Adipocyte (in vitro differentiated cells): ENCODE data around the gene RIGI.
"Not testable (repeated sequence)": the region's sequence is repeated elsewhere in the genome, so short reads cannot be mapped to it uniquely, and the experiment has no call there.

Source experiments
- DNase-seq: peaks from one replicate; pipeline ENCODE4 v3.0.0-alpha.2; 2015; ENCODE audit warnings: low read depth
- H3K27me3 ChIP-seq: replicated peaks from 2 replicates; pipeline ENCODE4 v1.7.0; 2013; ENCODE audit warnings: mild to moderate bottlenecking, low read length, moderate library complexity; ENCODE audit not compliant: control insufficient read depth, insufficient read depth
- H3K36me3 ChIP-seq: 2 replicates; pipeline ENCODE4 v1.7.0; 2013; ENCODE audit warnings: low read length, mild to moderate bottlenecking, moderate library complexity; ENCODE audit not compliant: control insufficient read depth, insufficient read depth, severe bottlenecking
- H3K4me1 ChIP-seq: 2 replicates; pipeline ENCODE4 v1.7.0; 2013; ENCODE audit warnings: mild to moderate bottlenecking, low read length, moderate library complexity; ENCODE audit not compliant: control insufficient read depth, insufficient read depth
- H3K4me3 ChIP-seq: 2 replicates; pipeline ENCODE4 v1.7.0; 2013; ENCODE audit warnings: mild to moderate bottlenecking, low read length, moderate library complexity
- H3K9ac ChIP-seq: 2 replicates; pipeline ENCODE4 v1.7.0; 2013; ENCODE audit warnings: mild to moderate bottlenecking, low read length, moderate library complexity
- H3K9me3 ChIP-seq: 2 replicates; pipeline ENCODE4 v1.7.0; 2013; ENCODE audit warnings: mild to moderate bottlenecking, low read length, moderate library complexity; ENCODE audit not compliant: control insufficient read depth

RIGI gene

DNA sequence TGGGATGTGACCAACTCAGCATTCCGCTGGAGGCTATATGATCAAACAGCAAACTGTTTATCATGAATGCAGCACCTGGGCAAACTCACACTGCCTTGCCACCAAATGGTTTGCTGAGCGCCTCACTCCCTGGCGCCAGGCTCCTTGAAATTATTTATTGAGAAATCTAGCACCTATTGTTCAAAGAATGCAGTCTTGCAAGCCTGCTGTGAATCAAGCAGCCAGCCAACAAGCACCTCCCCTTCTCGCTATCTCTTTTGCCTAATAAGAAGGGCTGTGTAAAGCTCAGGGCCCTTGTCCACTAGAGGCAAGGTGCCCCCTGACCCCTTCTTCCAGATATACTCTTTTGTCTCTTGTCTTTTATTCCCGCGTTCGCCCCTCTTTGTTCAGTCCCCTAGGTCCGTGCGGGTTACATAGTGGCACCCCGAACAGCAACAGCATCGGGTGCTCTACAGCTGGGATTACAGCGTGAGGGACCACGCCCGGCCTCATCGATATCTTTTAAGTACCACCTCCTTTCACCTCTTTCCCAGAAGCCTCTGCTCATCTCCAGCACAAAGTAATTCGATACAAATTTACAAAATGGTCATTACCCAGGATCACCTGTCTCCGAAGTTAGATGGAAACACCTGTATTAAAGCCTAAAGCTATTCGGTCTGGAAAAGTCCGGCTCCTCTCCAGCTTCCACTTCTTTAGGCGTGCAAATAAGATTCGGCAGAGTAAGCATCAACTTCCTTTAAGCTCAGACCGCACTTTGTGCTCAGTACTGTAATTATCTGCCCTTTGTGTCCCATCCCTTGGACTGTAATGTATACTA lies 896 bp downstream of the RIGI start:
- peak overlapping the region; percentile 92 for H3K4me3 ChIP-seq
- no peaks in the 10 kb centered on the region for H3K27me3 ChIP-seq
- DNase-seq = no peak

DNA sequence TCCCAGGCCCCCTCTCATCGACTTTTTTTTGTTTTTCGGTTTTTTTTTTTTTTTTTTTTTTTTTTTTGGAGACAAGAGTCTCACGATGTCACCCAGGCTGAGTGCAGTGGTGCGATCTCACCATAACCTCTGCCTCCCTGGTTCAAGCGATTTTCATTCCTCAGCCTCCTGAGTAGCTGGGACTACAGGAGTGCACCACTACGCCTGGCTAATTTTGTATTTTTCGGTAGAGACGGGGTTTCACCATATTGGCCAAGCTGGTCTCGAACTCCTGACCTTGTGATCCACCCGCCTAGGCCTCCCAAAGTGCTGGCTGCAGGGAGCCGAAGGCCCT lies 1.5 kb downstream of the RIGI start:
- Histone ChIP-seq H3K9ac (peak overlapping the region; percentile 91), H3K4me3 (peak overlapping the region; percentile 92)
- H3K4me1 ChIP-seq, H3K9me3 ChIP-seq, H3K27me3 ChIP-seq, H3K36me3 ChIP-seq, DNase-seq: not testable (repeated sequence)

More for the DNA sequence above, 896 bp downstream of the RIGI start:
- no peaks in the 10 kb centered on the region for H3K36me3 ChIP-seq
- peak overlapping the region; percentile 91 for H3K9ac ChIP-seq
- H3K4me1 ChIP-seq = peaks cover 6% of the 10 kb centered on the region
- no peaks in the 10 kb centered on the region for H3K9me3 ChIP-seq

DNA sequence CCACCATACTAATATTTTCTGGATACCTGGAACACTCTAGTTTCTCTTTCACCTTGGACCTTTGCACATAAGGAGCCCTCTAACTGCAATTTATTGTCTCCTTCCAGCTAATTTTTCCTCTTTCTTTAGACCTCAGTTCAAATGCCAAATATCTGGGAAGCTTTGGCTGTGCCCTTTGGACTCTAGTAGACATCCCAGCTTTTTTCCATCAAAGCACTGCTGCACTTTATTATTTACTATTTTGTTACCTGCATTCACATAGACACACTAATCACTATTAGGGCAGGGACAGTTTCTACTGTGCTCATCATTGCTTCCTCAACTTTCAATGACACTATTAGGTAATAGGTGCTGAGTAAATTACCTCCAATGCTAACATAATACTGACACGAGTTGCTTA lies 2.1 kb downstream of the RIGI start:
- Histone ChIP-seq H3K36me3 (no peaks in the 10 kb centered on the region), H3K4me3 (no peak overlapping the region), H3K9ac (no peak overlapping the region), H3K9me3 (no peaks in the 10 kb centered on the region), H3K27me3 (no peaks in the 10 kb centered on the region), H3K4me1 (peaks cover 6% of the 10 kb centered on the region)
- no peak for DNase-seq

- Histone ChIP-seq H3K27me3 (no peaks in the 10 kb centered on the region), H3K9ac (no peak overlapping the region), H3K4me3 (no peak overlapping the region), H3K36me3 (no peaks in the 10 kb centered on the region), H3K9me3 (peaks cover 4% of the 10 kb centered on the region), H3K4me1 (no peaks in the 10 kb centered on the region)
- DNase-seq = no peak
Measured at GRCh38 chr9:32518276-32518675, 7.7 kb downstream of the RIGI start.

DNA sequence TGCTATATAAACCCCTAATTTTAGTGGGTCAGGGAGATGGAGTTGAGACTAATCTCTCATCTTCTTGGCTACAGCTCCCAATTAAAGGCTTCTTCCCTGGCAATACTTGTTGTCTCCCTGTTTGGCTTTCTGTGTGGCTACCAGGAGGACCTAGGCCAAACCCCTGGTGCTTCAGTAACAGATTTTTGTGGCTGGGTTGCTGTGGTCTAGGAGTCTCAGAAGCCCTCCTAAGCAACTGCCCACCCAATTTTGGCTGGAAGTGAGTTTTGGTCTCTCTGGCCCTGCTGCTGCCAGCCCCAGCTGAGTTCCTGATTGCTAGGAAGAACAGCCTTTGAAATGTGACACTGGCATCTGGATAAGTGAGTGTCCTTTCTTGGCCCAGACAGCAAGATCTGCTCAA lies 9.8 kb downstream of the RIGI start:
- Histone ChIP-seq H3K4me1 (no peaks in the 10 kb centered on the region), H3K9ac (no peak overlapping the region), H3K4me3 (no peak overlapping the region), H3K9me3 (peaks cover 4% of the 10 kb centered on the region), H3K36me3 (no peaks in the 10 kb centered on the region), H3K27me3 (no peaks in the 10 kb centered on the region)
- DNase-seq = no peak

DNA sequence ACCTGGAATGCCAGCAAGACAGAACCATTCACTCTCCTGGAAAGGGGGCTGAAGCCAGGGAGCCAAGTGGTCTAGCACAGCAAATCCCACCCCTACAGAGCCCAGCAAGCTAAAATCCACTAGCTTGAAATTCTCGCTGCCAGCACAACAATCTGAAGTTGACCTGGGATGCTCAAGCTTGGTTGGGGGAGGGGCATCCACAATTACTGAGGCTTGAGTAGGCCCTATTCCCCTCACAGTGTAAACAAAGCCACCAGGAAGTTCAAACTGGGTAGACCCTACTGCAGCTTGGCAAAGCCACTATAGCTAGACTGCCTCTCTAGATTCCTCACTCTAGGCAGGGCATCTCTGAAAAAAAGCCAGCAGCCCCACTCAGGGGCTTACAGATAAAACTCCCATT lies 17.3 kb downstream of the RIGI start:
- Histone ChIP-seq H3K4me1 (peaks cover 6% of the 10 kb centered on the region), H3K9me3 (no peaks in the 10 kb centered on the region), H3K27me3 (no peaks in the 10 kb centered on the region), H3K4me3 (no peak overlapping the region), H3K9ac (no peak overlapping the region), H3K36me3 (no peaks in the 10 kb centered on the region)
- no peak for DNase-seq

GRCh38 chr9:32503008-32503407 lies 23.0 kb downstream of the RIGI start:
- no peaks in the 10 kb centered on the region for H3K36me3 ChIP-seq
- H3K4me1 ChIP-seq = peaks cover 6% of the 10 kb centered on the region
- no peak for DNase-seq
- no peak overlapping the region for H3K4me3 ChIP-seq
- H3K9me3 ChIP-seq = no peaks in the 10 kb centered on the region
- H3K27me3 ChIP-seq = no peaks in the 10 kb centered on the region
- no peak overlapping the region for H3K9ac ChIP-seq

DNA sequence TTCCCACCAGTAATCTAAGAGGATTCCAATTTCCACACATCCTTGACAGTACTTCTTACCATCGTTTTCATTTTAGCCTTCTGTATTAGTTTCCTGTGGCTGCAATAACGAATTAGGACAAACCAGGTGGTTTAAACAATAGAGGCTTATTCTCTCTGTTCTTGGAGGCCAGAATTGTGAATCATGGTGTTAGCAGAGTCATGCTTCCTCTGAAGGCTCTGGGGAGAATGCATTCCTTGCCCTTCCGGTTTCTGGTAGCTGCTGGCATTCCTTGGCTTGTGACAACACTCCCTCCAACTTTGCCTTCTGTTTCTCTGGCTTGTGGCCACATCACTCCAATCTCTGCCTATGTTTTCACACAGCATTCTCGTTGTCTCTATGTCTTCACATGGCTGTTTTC lies 23.5 kb downstream of the RIGI start:
- Histone ChIP-seq H3K27me3 (no peaks in the 10 kb centered on the region), H3K36me3 (no peaks in the 10 kb centered on the region), H3K9ac (no peak overlapping the region), H3K4me3 (no peak overlapping the region), H3K4me1 (peaks cover 6% of the 10 kb centered on the region), H3K9me3 (no peaks in the 10 kb centered on the region)
- DNase-seq = peak; percentile 16

DNA sequence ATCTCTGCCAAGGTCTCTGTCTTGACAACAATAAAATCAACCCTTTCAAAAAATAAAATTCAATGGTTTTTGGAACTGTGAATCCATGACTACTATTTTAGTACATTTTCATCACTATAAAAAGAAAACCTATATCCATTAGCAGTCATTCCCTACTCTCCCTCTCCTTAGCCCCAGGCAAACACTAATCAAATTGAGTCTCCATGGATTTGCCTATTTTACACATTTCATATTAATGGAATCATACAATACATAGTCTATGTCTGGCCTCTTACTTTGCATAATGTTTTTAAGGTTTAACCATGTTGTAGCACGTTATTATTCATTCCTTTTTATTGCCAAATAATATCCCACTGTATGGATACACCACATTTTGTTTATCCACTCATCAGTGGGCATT lies 24.1 kb downstream of the RIGI start:
- no peak for DNase-seq
- Histone ChIP-seq H3K36me3 (peaks cover 2% of the 10 kb centered on the region), H3K4me3 (no peak overlapping the region), H3K9me3 (no peaks in the 10 kb centered on the region), H3K9ac (no peak overlapping the region), H3K4me1 (peaks cover 6% of the 10 kb centered on the region), H3K27me3 (no peaks in the 10 kb centered on the region)

DNA sequence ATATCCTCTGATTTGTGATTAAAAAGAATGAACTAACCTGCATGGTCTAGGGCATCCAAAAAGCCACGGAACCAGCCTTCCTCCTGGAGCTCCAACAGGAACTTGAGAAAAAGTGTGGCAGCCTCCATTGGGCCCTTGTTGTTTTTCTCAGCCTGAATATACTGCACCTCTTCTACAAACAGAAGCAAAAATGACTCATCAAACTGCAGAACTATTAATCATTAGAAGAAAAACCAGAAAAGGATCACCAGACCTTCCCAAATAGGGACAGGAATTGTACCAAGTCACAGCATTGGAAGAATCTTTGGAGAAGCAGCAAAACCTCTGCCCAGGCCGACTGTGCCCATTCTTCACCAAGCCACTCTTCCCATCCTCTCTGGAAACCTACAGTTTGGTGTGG lies 25.2 kb downstream of the RIGI start:
- DNase-seq = no peak
- Histone ChIP-seq H3K4me1 (no peaks in the 10 kb centered on the region), H3K27me3 (no peaks in the 10 kb centered on the region), H3K9me3 (no peaks in the 10 kb centered on the region), H3K4me3 (no peak overlapping the region), H3K9ac (no peak overlapping the region), H3K36me3 (peaks cover 13% of the 10 kb centered on the region)

DNA sequence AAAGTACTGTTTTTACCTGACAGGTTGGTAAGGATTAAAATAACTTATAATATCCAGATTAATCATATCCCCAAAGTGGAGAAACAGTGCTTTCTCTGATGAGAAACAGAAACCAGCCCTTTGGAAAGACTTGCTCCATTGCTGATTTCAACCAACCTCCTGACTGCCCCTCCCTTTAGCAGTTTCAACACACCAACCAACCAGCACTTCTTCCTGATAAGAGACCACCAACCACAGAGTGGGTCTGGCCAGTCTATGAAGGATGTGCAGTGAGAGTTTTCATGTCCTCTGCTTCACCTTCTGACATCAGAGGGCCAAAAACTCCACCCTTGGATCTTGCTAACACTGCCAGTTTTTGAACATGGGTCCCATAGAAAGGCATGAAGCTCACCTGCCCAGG lies 28.1 kb downstream of the RIGI start:
- Histone ChIP-seq H3K9ac (no peak overlapping the region), H3K4me1 (no peaks in the 10 kb centered on the region)

DNA sequence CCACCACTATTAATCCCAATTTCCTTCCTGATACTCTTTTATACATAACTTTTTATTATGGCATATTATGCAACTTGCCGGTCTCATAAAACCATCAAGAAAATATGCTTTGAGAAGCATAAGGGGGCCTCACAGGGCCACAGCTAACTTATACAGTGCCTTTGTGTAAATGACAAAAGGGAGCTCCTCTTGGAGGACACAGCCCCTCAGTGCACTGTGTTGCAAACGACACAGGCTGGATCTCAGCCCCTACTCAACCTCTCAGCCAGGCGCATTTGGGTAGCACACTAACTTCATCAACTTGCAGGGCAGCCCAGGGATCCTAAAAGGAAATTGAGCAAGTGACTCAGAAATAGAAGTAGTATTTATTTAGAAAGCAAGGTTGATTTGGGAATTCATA lies 35.4 kb downstream of the RIGI start:
- Histone ChIP-seq H3K4me3 (no peak overlapping the region), H3K36me3 (peaks cover 18% of the 10 kb centered on the region), H3K9me3 (no peaks in the 10 kb centered on the region), H3K4me1 (peaks cover 3% of the 10 kb centered on the region), H3K27me3 (no peaks in the 10 kb centered on the region), H3K9ac (no peak overlapping the region)
- no peak for DNase-seq

More for the DNA sequence above, 28.1 kb downstream of the RIGI start:
- Histone ChIP-seq H3K36me3 (peaks cover 13% of the 10 kb centered on the region), H3K27me3 (no peaks in the 10 kb centered on the region), H3K9me3 (no peaks in the 10 kb centered on the region), H3K4me3 (no peak overlapping the region)
- DNase-seq = no peak
